DND-41 (cell line): ENCODE results near the gene CERS6.

ENCODE experiments used
- CTCF ChIP-seq: IDR thresholded peaks from 2 replicates; pipeline ENCODE4 v1.5.1; 2012; ENCODE audit warnings: borderline replicate concordance, low read length, moderate library complexity, mild to moderate bottlenecking; ENCODE audit not compliant: poor library complexity, severe bottlenecking; ENCODE audit errors: extremely low read depth
- EZH2 ChIP-seq: IDR thresholded peaks from 3 replicates; pipeline ENCODE4 v1.6.1; 2012; ENCODE audit warnings: borderline replicate concordance, low read depth, mild to moderate bottlenecking, moderate library complexity, low read length, inconsistent platforms; ENCODE audit not compliant: severe bottlenecking

DNA sequence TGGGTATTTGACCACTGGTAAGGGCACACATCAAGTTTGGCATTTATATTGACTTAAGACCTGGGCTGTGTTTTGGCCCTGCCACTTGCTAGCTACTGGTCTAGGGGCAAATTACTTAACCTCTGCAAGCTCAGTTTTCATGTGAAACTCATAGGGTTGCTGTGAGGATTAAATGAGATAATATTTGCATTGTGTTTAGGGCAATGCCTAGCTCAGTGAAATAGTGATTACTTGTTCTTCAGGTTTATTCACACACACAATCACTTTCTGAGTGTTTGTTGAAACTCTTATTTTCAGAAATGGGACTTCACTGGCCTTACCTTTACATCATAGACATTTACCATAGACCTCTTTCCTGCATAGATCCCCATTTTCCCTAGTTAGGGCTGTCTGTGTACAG is 12.3 kb downstream of the CERS6 start:
- TF ChIP-seq CTCF (no peak), EZH2 (no peak)
